H9 (cell line): ENCODE data around the gene DENND1A. TPM values are rescaled to one million over a fixed set of nuclear protein-coding genes. Genes with fewer than 3 reads are reported as not detected.

Experiments
- DNase-seq: peaks from one replicate; pipeline ENCODE4 v3.0.0-alpha.2; 2017
- H2AFZ ChIP-seq: one replicate; pipeline ENCODE4 v1.6.1; 2013; ENCODE audit warnings: mild to moderate bottlenecking, low read length, control low read depth, moderate library complexity
- H2AK5ac ChIP-seq: 2 replicates; pipeline ENCODE4 v1.6.1; 2013; ENCODE audit warnings: low read length, control low read depth, mixed read lengths; ENCODE audit not compliant: insufficient read length
- H2BK120ac ChIP-seq: one replicate; pipeline ENCODE4 v1.6.1; 2013; ENCODE audit warnings: low read depth, mild to moderate bottlenecking, low read length, control low read depth, inconsistent platforms; ENCODE audit not compliant: poor library complexity, severe bottlenecking
- H2BK12ac ChIP-seq: 2 replicates; pipeline ENCODE4 v1.6.1; 2013; ENCODE audit warnings: low read length, control low read depth, mixed read lengths, low read depth; ENCODE audit not compliant: insufficient read length
- H2BK15ac ChIP-seq: 2 replicates; pipeline ENCODE4 v1.6.1; 2013; ENCODE audit warnings: low read depth, low read length, control low read depth
- H2BK20ac ChIP-seq: one replicate; pipeline ENCODE4 v1.6.1; 2013; ENCODE audit warnings: low read depth, mild to moderate bottlenecking, low read length, control low read depth, inconsistent platforms; ENCODE audit not compliant: poor library complexity, severe bottlenecking
- H2BK5ac ChIP-seq: 2 replicates; pipeline ENCODE4 v1.6.1; 2013; ENCODE audit warnings: low read length, control low read depth, mixed read lengths; ENCODE audit not compliant: insufficient read length
- H3K14ac ChIP-seq: 2 replicates; pipeline ENCODE4 v1.6.1; 2013; ENCODE audit warnings: low read length, control low read depth; ENCODE audit not compliant: insufficient read depth
- H3K18ac ChIP-seq: 2 replicates; pipeline ENCODE4 v1.6.1; 2013; ENCODE audit warnings: low read depth, mild to moderate bottlenecking, mixed read lengths, low read length, control low read depth; ENCODE audit not compliant: insufficient read length
- H3K23ac ChIP-seq: 2 replicates; pipeline ENCODE4 v1.6.1; 2013; ENCODE audit warnings: low read length, control low read depth, mixed read lengths, low read depth; ENCODE audit not compliant: insufficient read length
- H3K23me2 ChIP-seq: 2 replicates; pipeline ENCODE4 v1.6.1; 2013; ENCODE audit warnings: low read depth, mild to moderate bottlenecking, mixed read lengths, low read length, control low read depth; ENCODE audit not compliant: insufficient read length, poor library complexity, severe bottlenecking
- H3K27ac ChIP-seq: 2 replicates; pipeline ENCODE4 v1.5.1; 2013; ENCODE audit warnings: low read length, control low read depth, mixed read lengths, low read depth; ENCODE audit not compliant: insufficient read length
- H3K27me3 ChIP-seq: 2 replicates; pipeline ENCODE4 v1.6.1; 2013; ENCODE audit warnings: low read length, control low read depth, inconsistent platforms; ENCODE audit not compliant: insufficient read depth
- H3K4ac ChIP-seq: 2 replicates; pipeline ENCODE4 v1.6.1; 2013; ENCODE audit warnings: low read depth, mild to moderate bottlenecking, control low read depth, inconsistent platforms, low read length, moderate library complexity
- H3K4me1 ChIP-seq: 2 replicates; pipeline ENCODE4 v1.6.1; 2013; ENCODE audit warnings: low read length, control low read depth, inconsistent platforms; ENCODE audit not compliant: insufficient read depth
- H3K4me2 ChIP-seq: 2 replicates; pipeline ENCODE4 v1.6.1; 2013; ENCODE audit warnings: low read length, control low read depth, mixed read lengths; ENCODE audit not compliant: insufficient read length, insufficient read depth
- H3K56ac ChIP-seq: 2 replicates; pipeline ENCODE4 v1.6.1; 2013; ENCODE audit warnings: low read depth, mild to moderate bottlenecking, mixed read lengths, low read length, control low read depth; ENCODE audit not compliant: insufficient read length
- H3K79me1 ChIP-seq: 2 replicates; pipeline ENCODE4 v1.6.1; 2013; ENCODE audit warnings: low read depth, mild to moderate bottlenecking, moderate library complexity, low read length, control low read depth, inconsistent platforms; ENCODE audit not compliant: insufficient read depth, poor library complexity, severe bottlenecking
- H3K79me2 ChIP-seq: 2 replicates; pipeline ENCODE4 v1.6.1; 2013; ENCODE audit warnings: low read length, control low read depth, inconsistent platforms; ENCODE audit not compliant: insufficient read depth
- H3K9ac ChIP-seq: 2 replicates; pipeline ENCODE4 v1.6.1; 2013; ENCODE audit warnings: low read length, control low read depth, mixed read lengths; ENCODE audit not compliant: insufficient read length; ENCODE audit errors: extremely low read depth
- H3K9me3 ChIP-seq: one replicate; pipeline ENCODE4 v1.6.1; 2013; ENCODE audit warnings: low read depth, low read length, inconsistent platforms; ENCODE audit not compliant: control insufficient read depth
- H3T11ph ChIP-seq: one replicate; pipeline ENCODE4 v1.6.1; 2013; ENCODE audit warnings: mild to moderate bottlenecking, low read length, control low read depth, inconsistent platforms
- H4K20me1 ChIP-seq: one replicate; pipeline ENCODE4 v1.6.1; 2013; ENCODE audit not compliant: control insufficient read depth, insufficient read length, insufficient read depth
- H4K5ac ChIP-seq: 2 replicates; pipeline ENCODE4 v1.6.1; 2013; ENCODE audit warnings: low read depth, mild to moderate bottlenecking, mixed read lengths, low read length, control low read depth; ENCODE audit not compliant: insufficient read length
- H4K8ac ChIP-seq: replicated peaks from 2 replicates; pipeline ENCODE4 v1.6.1; 2013; ENCODE audit warnings: low read length, control low read depth, mixed read lengths, low read depth; ENCODE audit not compliant: insufficient read length
- H4K91ac ChIP-seq: 2 replicates; pipeline ENCODE4 v1.6.1; 2013; ENCODE audit warnings: low read depth, mild to moderate bottlenecking, moderate library complexity, mixed read lengths, low read length, control low read depth; ENCODE audit not compliant: insufficient read length
- H3K27ac Mint-ChIP-seq, 3 experiments: 2 replicates in 2 of 3; 3 replicates in 1 of 3; pipeline ENCODE4 v1.8.0; 2020 to 2021; ENCODE audit warnings: mixed read lengths in 3 of 3, mild to moderate bottlenecking in 1 of 3, moderate library complexity in 1 of 3
- H3K27me3 Mint-ChIP-seq: 2 replicates; pipeline ENCODE4 v1.8.0; 2021; ENCODE audit warnings: low read depth, mild to moderate bottlenecking, moderate library complexity, mixed read lengths
- H3K36me3 Mint-ChIP-seq, 3 experiments: 2 replicates in 2 of 3; 3 replicates in 1 of 3; pipeline ENCODE4 v1.8.0; 2020 to 2021; ENCODE audit warnings: low read depth in 3 of 3, mixed read lengths in 3 of 3; ENCODE audit not compliant: insufficient read depth in 1 of 3
- H3K4me1 Mint-ChIP-seq, 2 experiments: 2 replicates each; pipeline ENCODE4 v1.8.0; 2020; ENCODE audit warnings: mixed read lengths in 2 of 2
- H3K4me3 Mint-ChIP-seq, 2 experiments: 2 replicates in 1 of 2; 3 replicates in 1 of 2; pipeline ENCODE4 v1.8.0; 2020 to 2021; ENCODE audit warnings: mild to moderate bottlenecking in 2 of 2, mixed read lengths in 2 of 2, moderate library complexity in 1 of 2
- H3K9me3 Mint-ChIP-seq, 2 experiments: 2 replicates in 1 of 2; 3 replicates in 1 of 2; pipeline ENCODE4 v1.8.0; 2020; ENCODE audit warnings: mild to moderate bottlenecking in 2 of 2, mixed read lengths in 2 of 2, moderate library complexity in 1 of 2
- WGBS: extraction: QIAGEN DNeasy Blood & Tissue Kit; methylation state at CpG from one replicate; pipeline ENCODE4 v1.1.7; 2013; ENCODE audit warnings: missing lambda C conversion rate, low lambda C conversion rate, mixed read lengths; ENCODE audit not compliant: insufficient read length; ENCODE audit errors: extremely low coverage; 5-methylcytosine and 5-hydroxymethylcytosine counted together
- total RNA-seq: library from RNA; stranded (reverse); gene quantifications from 2 replicates; pipeline ENCODE4 v1.2.1, GENCODE V29; 2021
- TF ChIP-seq, protein P1 (sequence below): fragments of 200-600 bp; sonication (generic); conservative IDR thresholded peaks from 3 replicates; pipeline ENCODE4 v1.8.0; 2021; ENCODE audit warnings: antibody characterized with exemption, mild to moderate bottlenecking

The DENND1A gene
- total RNA-seq, 1 experiment from 2014 or later = 20.4 TPM

DNA sequence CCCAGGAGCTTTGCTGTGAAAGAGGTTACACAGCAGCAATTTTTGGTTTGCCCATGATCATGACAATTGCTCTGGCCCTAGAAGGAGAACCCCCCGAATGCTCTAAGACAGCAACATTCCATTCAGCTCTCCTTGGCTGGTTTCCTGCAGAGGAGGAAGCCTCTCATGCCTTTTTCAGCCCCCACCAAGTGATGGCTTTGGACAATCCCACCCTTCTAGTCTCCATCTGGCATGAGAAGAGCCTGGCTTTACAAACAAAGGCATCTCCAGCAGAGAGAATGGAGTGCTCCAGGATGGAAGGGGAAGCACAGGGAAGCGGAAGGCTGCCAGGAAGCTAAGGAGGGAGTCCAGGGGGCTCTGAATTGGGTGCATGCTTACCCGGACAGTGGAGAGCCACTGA, 475.6 kb downstream of the DENND1A start:
- H3K4ac ChIP-seq = no peak overlapping the region
- no peak overlapping the region for H3K56ac ChIP-seq
- no peak overlapping the region for H3T11ph ChIP-seq
- H3K27ac ChIP-seq = no peak overlapping the region
- DNase-seq = no peak
- no peaks in the 10 kb centered on the region for H3K4me1 ChIP-seq
- no peak overlapping the region for H2BK5ac ChIP-seq
- no CpG with 5 or more reads among the region's 3 CpGs for WGBS
- no peak overlapping the region for H4K8ac ChIP-seq
- no peaks in the 10 kb centered on the region for H3K27me3 ChIP-seq
- H3K79me1 ChIP-seq = no peaks in the 10 kb centered on the region
- H2BK120ac ChIP-seq = no peak overlapping the region
- H3K23me2 ChIP-seq = no peaks in the 10 kb centered on the region
- H3K18ac ChIP-seq = no peak overlapping the region
- no peak overlapping the region for H3K14ac ChIP-seq
- H2BK12ac ChIP-seq = no peak overlapping the region
- no peaks in the 10 kb centered on the region for H3K9me3 ChIP-seq
- no peaks in the 10 kb centered on the region for H3K79me2 ChIP-seq
- H2AFZ ChIP-seq = no peak overlapping the region
- peaks cover 6 to 7% of the 10 kb centered on the region in 2 experiments for H3K4me1 Mint-ChIP-seq
- no peaks in the 10 kb centered on the region for H3K9me3 Mint-ChIP-seq
- H3K4me2 ChIP-seq = no peak overlapping the region
- no peaks in the 10 kb centered on the region for H3K27me3 Mint-ChIP-seq
- no peak overlapping the region for H2BK20ac ChIP-seq
- H4K20me1 ChIP-seq = no peaks in the 10 kb centered on the region
- H3K27ac Mint-ChIP-seq = no peak overlapping the region
- H4K5ac ChIP-seq = no peak overlapping the region
- no peak overlapping the region for H2AK5ac ChIP-seq
- H4K91ac ChIP-seq = no peak overlapping the region
- H3K23ac ChIP-seq = no peak overlapping the region
- TF ChIP-seq, protein P1, sequence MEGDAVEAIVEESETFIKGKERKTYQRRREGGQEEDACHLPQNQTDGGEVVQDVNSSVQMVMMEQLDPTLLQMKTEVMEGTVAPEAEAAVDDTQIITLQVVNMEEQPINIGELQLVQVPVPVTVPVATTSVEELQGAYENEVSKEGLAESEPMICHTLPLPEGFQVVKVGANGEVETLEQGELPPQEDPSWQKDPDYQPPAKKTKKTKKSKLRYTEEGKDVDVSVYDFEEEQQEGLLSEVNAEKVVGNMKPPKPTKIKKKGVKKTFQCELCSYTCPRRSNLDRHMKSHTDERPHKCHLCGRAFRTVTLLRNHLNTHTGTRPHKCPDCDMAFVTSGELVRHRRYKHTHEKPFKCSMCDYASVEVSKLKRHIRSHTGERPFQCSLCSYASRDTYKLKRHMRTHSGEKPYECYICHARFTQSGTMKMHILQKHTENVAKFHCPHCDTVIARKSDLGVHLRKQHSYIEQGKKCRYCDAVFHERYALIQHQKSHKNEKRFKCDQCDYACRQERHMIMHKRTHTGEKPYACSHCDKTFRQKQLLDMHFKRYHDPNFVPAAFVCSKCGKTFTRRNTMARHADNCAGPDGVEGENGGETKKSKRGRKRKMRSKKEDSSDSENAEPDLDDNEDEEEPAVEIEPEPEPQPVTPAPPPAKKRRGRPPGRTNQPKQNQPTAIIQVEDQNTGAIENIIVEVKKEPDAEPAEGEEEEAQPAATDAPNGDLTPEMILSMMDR = no peak
- H3K36me3 Mint-ChIP-seq = peaks cover 0 to 6% (median 4%) of the 10 kb centered on the region in 3 experiments; a peak in 4 of 7 replicates
- H3K9ac ChIP-seq = no peak overlapping the region
- H3K4me3 Mint-ChIP-seq = no peak overlapping the region
- H2BK15ac ChIP-seq = no peak overlapping the region
